Measurements from ENCODE around the gene DOCK3. TPM values are rescaled to one million over a fixed set of nuclear protein-coding genes. Genes with fewer than 3 reads are reported as not detected.

The DOCK3 gene
- polyA plus RNA-seq = 0.81 TPM
- long read RNA-seq, donor 1 = 0 reads
- long read RNA-seq, donor 2 = 0 reads
- long read RNA-seq, donor 3 = 0 reads
- long read RNA-seq, donor 4 = 0 reads
- long read RNA-seq, donor 5 = 0 reads
- long read RNA-seq, donor 6 = 0 reads
- long read RNA-seq, donor 7 = 0 reads
- long read RNA-seq, donor 8 = 0 reads
- long read RNA-seq, donor 9 = 0 reads
- long read RNA-seq, donor 10 = 0 reads
- long read RNA-seq, donor 11 = 0 reads

GRCh38 chr3:50674349-50675178, at the start of gene DOCK3:
Gene DOCK3 (plus strand): TSS chr3:50674927. CDS start chr3:50675264, 337 bp downstream.
- no peak within 1 kb of the TSS for H3K4me3 ChIP-seq (ENCODE audit: low read length)

DNA sequence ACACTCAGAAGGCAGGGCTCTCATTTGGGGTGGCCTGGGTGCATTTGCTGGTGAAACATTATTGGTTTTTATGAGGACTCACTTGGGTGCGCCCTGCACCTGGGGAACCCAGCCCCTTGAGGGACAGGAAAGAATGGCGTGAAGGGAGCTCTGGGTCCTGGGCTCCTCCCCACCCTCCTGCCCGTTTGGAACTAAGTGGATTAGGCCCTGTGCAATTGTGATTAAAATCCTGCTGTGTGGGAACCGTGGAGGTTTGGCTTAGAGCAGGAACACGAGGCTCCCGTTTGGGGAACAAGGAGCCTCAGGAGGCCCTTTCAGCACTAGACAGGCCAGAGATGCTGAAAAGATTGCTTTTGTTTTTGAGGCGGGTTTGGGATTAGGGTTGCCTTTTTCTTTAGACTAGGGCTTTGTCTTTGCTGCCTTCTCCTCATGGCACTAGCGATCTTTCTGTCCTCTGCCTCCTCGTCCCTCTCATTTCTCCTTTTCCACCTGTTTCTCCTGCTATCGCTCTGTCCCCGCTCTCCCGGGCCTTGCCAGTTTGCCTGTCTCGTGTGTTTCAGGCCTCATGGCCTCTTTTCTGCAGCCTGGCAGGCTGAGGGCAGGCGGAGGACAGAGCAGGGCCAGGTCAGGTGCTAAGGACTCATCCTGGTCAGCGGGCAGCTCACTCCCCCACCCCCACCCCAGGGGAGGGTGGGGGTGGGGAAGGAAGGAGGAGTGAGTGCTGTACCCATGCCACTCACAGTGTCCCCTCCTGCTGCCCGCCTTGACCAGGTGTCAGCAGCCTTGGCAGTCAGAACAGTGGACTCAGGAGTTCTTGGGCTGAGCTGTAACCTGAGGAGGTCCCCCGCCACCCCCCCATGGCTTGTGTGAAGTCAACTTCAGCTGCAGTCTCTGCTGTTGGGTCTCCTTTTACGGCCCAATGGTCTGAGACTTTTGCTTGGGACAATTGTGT, 49.2 kb upstream of the DOCK3 start:
- H3K27me3 ChIP-seq (ENCODE audit: control insufficient read depth, insufficient read depth, low read length) = no peaks in the 10 kb centered on the region
- H3K4me3 ChIP-seq (ENCODE audit: low read length) = no peak overlapping the region
- H3K27ac ChIP-seq (ENCODE audit: low read length) = no peak overlapping the region
- 85% methylated on average over 2 of the region's 18 CpGs for WGBS (ENCODE audit: insufficient coverage, low lambda C conversion rate)
- peaks cover 49% of the 10 kb centered on the region for H3K36me3 ChIP-seq (ENCODE audit: control insufficient read depth, insufficient read depth, low read length)
- DNase-seq = no peak
- H3K9me3 ChIP-seq (ENCODE audit: control insufficient read depth, low read depth, low read length) = no peaks in the 10 kb centered on the region
- H3K4me1 ChIP-seq (ENCODE audit: control insufficient read depth, insufficient read depth, low read length) = peaks cover 11% of the 10 kb centered on the region

More at GRCh38 chr3:50674349-50675178, at the start of gene DOCK3:
- DNase-seq = peak; percentile 44 to 73
- Histone ChIP-seq H3K36me3 (ENCODE audit: control insufficient read depth, insufficient read depth, low read length) (no peaks in the 10 kb centered on the region), H3K4me1 (ENCODE audit: control insufficient read depth, insufficient read depth, low read length) (peaks cover 5% of the 10 kb centered on the region), H3K9me3 (ENCODE audit: control insufficient read depth, low read depth, low read length) (no peaks in the 10 kb centered on the region), H3K27me3 (ENCODE audit: control insufficient read depth, insufficient read depth, low read length) (peaks cover 80% of the 10 kb centered on the region), H3K27ac (ENCODE audit: low read length) (no peak within 1 kb of the TSS)
- no CpG with 5 or more reads among the region's 89 CpGs for WGBS (ENCODE audit: insufficient coverage, low lambda C conversion rate)

DNA sequence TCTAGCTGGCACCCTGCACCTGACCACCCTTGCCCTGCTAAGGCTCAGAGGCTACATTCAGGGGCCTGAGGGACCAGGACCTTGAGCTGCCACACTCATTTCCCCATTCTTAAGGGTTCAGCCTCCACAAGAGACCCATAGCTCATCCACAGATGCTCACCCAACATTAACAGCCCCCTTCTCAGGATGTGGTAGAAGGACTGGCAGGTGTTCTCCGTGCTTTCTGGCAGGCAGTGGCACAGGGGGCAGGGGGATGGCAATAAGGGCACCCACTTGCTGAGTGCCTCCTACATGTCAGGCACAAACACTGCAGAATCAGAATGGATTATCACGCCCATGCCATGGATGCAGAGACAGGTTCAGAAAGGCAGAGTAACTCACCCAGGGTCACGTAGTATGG, 48.3 kb upstream of the DOCK3 start:
- Histone ChIP-seq H3K27ac (ENCODE audit: low read length) (no peak overlapping the region), H3K4me3 (ENCODE audit: low read length) (no peak overlapping the region), H3K9me3 (ENCODE audit: control insufficient read depth, low read depth, low read length) (no peaks in the 10 kb centered on the region), H3K27me3 (ENCODE audit: control insufficient read depth, insufficient read depth, low read length) (no peaks in the 10 kb centered on the region), H3K36me3 (ENCODE audit: control insufficient read depth, insufficient read depth, low read length) (peaks cover 50% of the 10 kb centered on the region), H3K4me1 (ENCODE audit: control insufficient read depth, insufficient read depth, low read length) (peaks cover 11% of the 10 kb centered on the region)
- no peak for DNase-seq
- no CpG with 5 or more reads among the region's 3 CpGs for WGBS (ENCODE audit: insufficient coverage, low lambda C conversion rate)

DNA sequence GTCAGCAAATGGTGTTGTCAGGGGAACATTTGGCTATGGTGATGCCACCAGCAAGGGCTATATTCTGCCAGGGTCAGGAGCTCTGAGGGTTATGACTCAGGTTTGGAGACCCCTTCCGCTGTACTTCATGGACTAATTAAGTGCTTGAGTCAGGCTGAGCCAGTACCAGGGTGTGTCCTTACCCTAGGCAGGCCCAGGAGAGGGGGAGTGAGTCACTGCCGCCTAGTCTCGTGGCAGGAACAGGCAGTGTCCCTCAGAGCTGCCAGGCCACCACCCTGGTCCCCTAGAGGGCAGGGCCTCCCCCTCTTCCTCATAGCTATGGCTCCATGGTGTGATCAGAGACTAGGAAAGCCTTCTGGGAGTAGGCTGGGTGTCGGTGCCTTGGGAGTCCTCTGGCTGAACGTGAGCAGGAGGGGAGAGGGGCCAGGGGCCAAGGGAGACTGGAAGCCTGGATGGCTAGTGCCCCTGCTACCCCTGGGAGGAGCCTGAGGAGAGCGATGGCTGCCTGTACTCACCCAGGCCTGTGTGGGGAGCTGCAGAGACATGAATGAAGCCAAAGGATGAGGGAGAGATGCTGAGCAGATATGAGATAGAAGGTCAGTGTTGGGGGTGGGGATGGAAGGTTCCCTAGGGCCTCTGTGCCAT, 47.2 kb upstream of the DOCK3 start:
- Histone ChIP-seq H3K9me3 (ENCODE audit: control insufficient read depth, low read depth, low read length) (no peaks in the 10 kb centered on the region), H3K27me3 (ENCODE audit: control insufficient read depth, insufficient read depth, low read length) (no peaks in the 10 kb centered on the region), H3K27ac (ENCODE audit: low read length) (no peak overlapping the region), H3K36me3 (ENCODE audit: control insufficient read depth, insufficient read depth, low read length) (peaks cover 46% of the 10 kb centered on the region), H3K4me3 (ENCODE audit: low read length) (no peak overlapping the region), H3K4me1 (ENCODE audit: control insufficient read depth, insufficient read depth, low read length) (peaks cover 11% of the 10 kb centered on the region)
- WGBS (ENCODE audit: insufficient coverage, low lambda C conversion rate) = no CpG with 5 or more reads among the region's 6 CpGs
- no peak for DNase-seq

DNA sequence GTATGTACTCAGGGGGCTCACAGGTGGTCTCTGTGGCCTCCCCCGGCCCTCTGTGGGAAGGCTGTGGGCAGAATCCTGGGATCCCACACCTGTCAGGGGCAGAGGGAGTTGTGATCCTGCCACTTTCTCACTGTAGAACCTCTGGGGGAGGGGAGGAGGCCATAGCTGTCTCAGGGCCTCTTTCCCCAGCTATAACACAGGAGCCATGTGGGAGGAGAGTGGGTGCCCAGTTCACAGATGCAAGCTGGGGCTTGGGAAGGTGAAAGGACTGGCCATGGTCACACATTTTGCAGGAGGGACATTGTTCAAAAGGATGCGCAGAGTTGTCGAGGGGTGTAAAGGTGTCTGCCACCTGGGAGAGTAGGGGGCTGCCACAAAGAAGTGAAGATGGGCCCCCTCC, 46.1 kb upstream of the DOCK3 start:
- no CpG with 5 or more reads among the region's 3 CpGs for WGBS (ENCODE audit: insufficient coverage, low lambda C conversion rate)
- Histone ChIP-seq H3K27ac (ENCODE audit: low read length) (no peak overlapping the region), H3K36me3 (ENCODE audit: control insufficient read depth, insufficient read depth, low read length) (peaks cover 42% of the 10 kb centered on the region), H3K27me3 (ENCODE audit: control insufficient read depth, insufficient read depth, low read length) (no peaks in the 10 kb centered on the region), H3K9me3 (ENCODE audit: control insufficient read depth, low read depth, low read length) (no peaks in the 10 kb centered on the region), H3K4me1 (ENCODE audit: control insufficient read depth, insufficient read depth, low read length) (peaks cover 7% of the 10 kb centered on the region), H3K4me3 (ENCODE audit: low read length) (no peak overlapping the region)
- no peak for DNase-seq

DNA sequence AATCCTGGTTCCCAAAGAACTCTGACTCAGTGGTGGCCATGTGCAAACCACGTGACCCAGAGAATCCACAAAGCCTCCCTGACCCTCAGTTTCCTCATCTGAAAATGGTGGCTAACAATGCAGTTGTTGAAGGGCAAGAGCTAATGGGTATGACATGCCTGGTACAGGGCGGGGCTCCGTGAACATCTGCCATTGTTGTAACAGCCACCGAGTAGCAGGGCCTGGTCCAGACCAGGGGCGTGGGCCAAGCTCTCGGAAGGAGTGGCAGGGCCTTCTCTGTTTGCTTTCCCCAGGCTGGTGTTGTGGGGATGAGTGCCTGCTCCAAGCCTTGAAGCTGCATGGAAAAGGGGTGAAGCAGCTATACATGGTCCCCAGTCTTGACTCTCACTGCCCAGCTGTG, 44.3 kb upstream of the DOCK3 start:
- H3K27me3 ChIP-seq (ENCODE audit: control insufficient read depth, insufficient read depth, low read length) = no peaks in the 10 kb centered on the region
- DNase-seq = no peak
- peaks cover 3% of the 10 kb centered on the region for H3K4me1 ChIP-seq (ENCODE audit: control insufficient read depth, insufficient read depth, low read length)
- H3K27ac ChIP-seq (ENCODE audit: low read length) = no peak overlapping the region
- H3K4me3 ChIP-seq (ENCODE audit: low read length) = no peak overlapping the region
- peaks cover 46% of the 10 kb centered on the region for H3K36me3 ChIP-seq (ENCODE audit: control insufficient read depth, insufficient read depth, low read length)
- WGBS (ENCODE audit: insufficient coverage, low lambda C conversion rate) = no CpG with 5 or more reads among the region's 6 CpGs
- H3K9me3 ChIP-seq (ENCODE audit: control insufficient read depth, low read depth, low read length) = no peaks in the 10 kb centered on the region

DNA sequence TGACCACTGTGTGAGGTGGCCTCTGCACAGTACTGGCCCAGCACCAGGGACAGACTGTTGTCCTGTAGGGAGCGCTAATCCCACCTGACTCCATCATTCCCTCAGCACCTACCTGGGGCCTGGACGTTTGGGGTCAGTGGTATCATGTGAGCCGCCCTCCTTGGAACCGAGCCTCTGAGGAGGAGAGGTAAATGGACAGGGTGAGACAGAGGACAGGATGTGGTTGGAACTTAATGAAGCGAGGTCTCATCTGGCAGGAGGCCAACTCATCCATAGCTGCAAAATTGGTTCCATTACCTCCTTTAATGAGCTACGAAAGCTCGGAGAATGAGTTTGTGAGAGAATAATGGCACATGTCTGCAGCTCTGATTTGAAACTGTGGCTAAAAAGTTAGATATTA, 43.9 kb upstream of the DOCK3 start:
- 80% methylated on average over 1 of the region's 7 CpGs for WGBS (ENCODE audit: insufficient coverage, low lambda C conversion rate)
- Histone ChIP-seq H3K36me3 (ENCODE audit: control insufficient read depth, insufficient read depth, low read length) (peaks cover 43% of the 10 kb centered on the region), H3K27ac (ENCODE audit: low read length) (no peak overlapping the region), H3K4me1 (ENCODE audit: control insufficient read depth, insufficient read depth, low read length) (peaks cover 3% of the 10 kb centered on the region), H3K9me3 (ENCODE audit: control insufficient read depth, low read depth, low read length) (no peaks in the 10 kb centered on the region), H3K27me3 (ENCODE audit: control insufficient read depth, insufficient read depth, low read length) (no peaks in the 10 kb centered on the region), H3K4me3 (ENCODE audit: low read length) (no peak overlapping the region)
- DNase-seq = no peak

GRCh38 chr3:50632450-50632849, 42.3 kb upstream of the DOCK3 start:
- H3K36me3 ChIP-seq (ENCODE audit: control insufficient read depth, insufficient read depth, low read length) = peaks cover 37% of the 10 kb centered on the region
- no peak for DNase-seq
- H3K4me3 ChIP-seq (ENCODE audit: low read length) = no peak overlapping the region
- H3K27ac ChIP-seq (ENCODE audit: low read length) = no peak overlapping the region
- H3K9me3 ChIP-seq (ENCODE audit: control insufficient read depth, low read depth, low read length) = no peaks in the 10 kb centered on the region
- WGBS (ENCODE audit: insufficient coverage, low lambda C conversion rate) = 10% methylated on average over 2 of the region's 5 CpGs
- H3K4me1 ChIP-seq (ENCODE audit: control insufficient read depth, insufficient read depth, low read length) = peaks cover 6% of the 10 kb centered on the region
- H3K27me3 ChIP-seq (ENCODE audit: control insufficient read depth, insufficient read depth, low read length) = no peaks in the 10 kb centered on the region

DNA sequence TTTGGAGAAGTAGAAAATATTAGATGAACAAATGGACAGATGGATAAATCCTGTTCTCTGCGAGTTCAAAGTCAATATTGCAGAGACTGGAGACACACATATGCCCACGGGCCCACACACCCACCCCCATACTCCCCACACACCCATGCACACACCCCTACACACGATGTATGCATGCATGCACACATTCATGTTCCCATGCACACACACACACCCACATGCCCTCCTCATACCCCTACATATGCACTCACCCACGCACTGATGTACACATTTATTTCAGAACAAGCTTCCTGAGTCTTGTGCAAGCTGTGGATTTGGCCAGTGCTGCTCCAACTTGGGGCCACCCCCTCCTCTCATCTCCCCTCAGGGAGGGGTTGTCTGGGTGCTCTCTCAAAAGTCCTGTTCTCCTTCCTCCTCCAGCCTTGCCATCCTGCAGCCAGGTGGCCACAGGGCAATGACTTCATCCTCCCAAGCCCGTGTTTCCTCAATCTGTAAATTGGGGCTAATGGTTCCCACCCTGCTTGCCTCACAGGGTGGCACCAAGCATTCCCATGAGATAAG, 41.4 kb upstream of the DOCK3 start:
- Histone ChIP-seq H3K4me3 (ENCODE audit: low read length) (no peak overlapping the region), H3K36me3 (ENCODE audit: control insufficient read depth, insufficient read depth, low read length) (peaks cover 32% of the 10 kb centered on the region), H3K27me3 (ENCODE audit: control insufficient read depth, insufficient read depth, low read length) (no peaks in the 10 kb centered on the region), H3K27ac (ENCODE audit: low read length) (no peak overlapping the region), H3K9me3 (ENCODE audit: control insufficient read depth, low read depth, low read length) (no peaks in the 10 kb centered on the region), H3K4me1 (ENCODE audit: control insufficient read depth, insufficient read depth, low read length) (peaks cover 6% of the 10 kb centered on the region)
- no CpG with 5 or more reads among the region's 5 CpGs for whole genome bisulfite sequencing (ENCODE audit: insufficient coverage, low lambda C conversion rate)
- DNase-seq = no peak

Measured in large intestine (tissue), 12 donors.